H9 (cell line): Measurements from ENCODE around the gene MAP6. TPM values are rescaled to one million over a fixed set of nuclear protein-coding genes. Genes with fewer than 3 reads are reported as not detected.

Source experiments
- DNase-seq: peaks from one replicate; pipeline ENCODE4 v3.0.0-alpha.2; 2017
- H2AFZ ChIP-seq: one replicate; pipeline ENCODE4 v1.6.1; 2013; ENCODE audit warnings: mild to moderate bottlenecking, low read length, control low read depth, moderate library complexity
- H2AK5ac ChIP-seq: 2 replicates; pipeline ENCODE4 v1.6.1; 2013; ENCODE audit warnings: low read length, control low read depth, mixed read lengths; ENCODE audit not compliant: insufficient read length
- H2BK120ac ChIP-seq: one replicate; pipeline ENCODE4 v1.6.1; 2013; ENCODE audit warnings: low read depth, mild to moderate bottlenecking, low read length, control low read depth, inconsistent platforms; ENCODE audit not compliant: poor library complexity, severe bottlenecking
- H2BK12ac ChIP-seq: 2 replicates; pipeline ENCODE4 v1.6.1; 2013; ENCODE audit warnings: low read length, control low read depth, mixed read lengths, low read depth; ENCODE audit not compliant: insufficient read length
- H2BK15ac ChIP-seq: 2 replicates; pipeline ENCODE4 v1.6.1; 2013; ENCODE audit warnings: low read depth, low read length, control low read depth
- H2BK20ac ChIP-seq: one replicate; pipeline ENCODE4 v1.6.1; 2013; ENCODE audit warnings: low read depth, mild to moderate bottlenecking, low read length, control low read depth, inconsistent platforms; ENCODE audit not compliant: poor library complexity, severe bottlenecking
- H2BK5ac ChIP-seq: 2 replicates; pipeline ENCODE4 v1.6.1; 2013; ENCODE audit warnings: low read length, control low read depth, mixed read lengths; ENCODE audit not compliant: insufficient read length
- H3K14ac ChIP-seq: 2 replicates; pipeline ENCODE4 v1.6.1; 2013; ENCODE audit warnings: low read length, control low read depth; ENCODE audit not compliant: insufficient read depth
- H3K18ac ChIP-seq: 2 replicates; pipeline ENCODE4 v1.6.1; 2013; ENCODE audit warnings: low read depth, mild to moderate bottlenecking, mixed read lengths, low read length, control low read depth; ENCODE audit not compliant: insufficient read length
- H3K23ac ChIP-seq: 2 replicates; pipeline ENCODE4 v1.6.1; 2013; ENCODE audit warnings: low read length, control low read depth, mixed read lengths, low read depth; ENCODE audit not compliant: insufficient read length
- H3K23me2 ChIP-seq: 2 replicates; pipeline ENCODE4 v1.6.1; 2013; ENCODE audit warnings: low read depth, mild to moderate bottlenecking, mixed read lengths, low read length, control low read depth; ENCODE audit not compliant: insufficient read length, poor library complexity, severe bottlenecking
- H3K27ac ChIP-seq: 2 replicates; pipeline ENCODE4 v1.5.1; 2013; ENCODE audit warnings: low read length, control low read depth, mixed read lengths, low read depth; ENCODE audit not compliant: insufficient read length
- H3K27me3 ChIP-seq: 2 replicates; pipeline ENCODE4 v1.6.1; 2013; ENCODE audit warnings: low read length, control low read depth, inconsistent platforms; ENCODE audit not compliant: insufficient read depth
- H3K4ac ChIP-seq: 2 replicates; pipeline ENCODE4 v1.6.1; 2013; ENCODE audit warnings: low read depth, mild to moderate bottlenecking, control low read depth, inconsistent platforms, low read length, moderate library complexity
- H3K4me1 ChIP-seq: 2 replicates; pipeline ENCODE4 v1.6.1; 2013; ENCODE audit warnings: low read length, control low read depth, inconsistent platforms; ENCODE audit not compliant: insufficient read depth
- H3K4me2 ChIP-seq: 2 replicates; pipeline ENCODE4 v1.6.1; 2013; ENCODE audit warnings: low read length, control low read depth, mixed read lengths; ENCODE audit not compliant: insufficient read length, insufficient read depth
- H3K56ac ChIP-seq: 2 replicates; pipeline ENCODE4 v1.6.1; 2013; ENCODE audit warnings: low read depth, mild to moderate bottlenecking, mixed read lengths, low read length, control low read depth; ENCODE audit not compliant: insufficient read length
- H3K79me1 ChIP-seq: 2 replicates; pipeline ENCODE4 v1.6.1; 2013; ENCODE audit warnings: low read depth, mild to moderate bottlenecking, moderate library complexity, low read length, control low read depth, inconsistent platforms; ENCODE audit not compliant: insufficient read depth, poor library complexity, severe bottlenecking
- H3K79me2 ChIP-seq: 2 replicates; pipeline ENCODE4 v1.6.1; 2013; ENCODE audit warnings: low read length, control low read depth, inconsistent platforms; ENCODE audit not compliant: insufficient read depth
- H3K9ac ChIP-seq: 2 replicates; pipeline ENCODE4 v1.6.1; 2013; ENCODE audit warnings: low read length, control low read depth, mixed read lengths; ENCODE audit not compliant: insufficient read length; ENCODE audit errors: extremely low read depth
- H3K9me3 ChIP-seq: one replicate; pipeline ENCODE4 v1.6.1; 2013; ENCODE audit warnings: low read depth, low read length, inconsistent platforms; ENCODE audit not compliant: control insufficient read depth
- H3T11ph ChIP-seq: one replicate; pipeline ENCODE4 v1.6.1; 2013; ENCODE audit warnings: mild to moderate bottlenecking, low read length, control low read depth, inconsistent platforms
- H4K20me1 ChIP-seq: one replicate; pipeline ENCODE4 v1.6.1; 2013; ENCODE audit not compliant: control insufficient read depth, insufficient read length, insufficient read depth
- H4K5ac ChIP-seq: 2 replicates; pipeline ENCODE4 v1.6.1; 2013; ENCODE audit warnings: low read depth, mild to moderate bottlenecking, mixed read lengths, low read length, control low read depth; ENCODE audit not compliant: insufficient read length
- H4K8ac ChIP-seq: replicated peaks from 2 replicates; pipeline ENCODE4 v1.6.1; 2013; ENCODE audit warnings: low read length, control low read depth, mixed read lengths, low read depth; ENCODE audit not compliant: insufficient read length
- H4K91ac ChIP-seq: 2 replicates; pipeline ENCODE4 v1.6.1; 2013; ENCODE audit warnings: low read depth, mild to moderate bottlenecking, moderate library complexity, mixed read lengths, low read length, control low read depth; ENCODE audit not compliant: insufficient read length
- H3K27ac Mint-ChIP-seq, 3 experiments: 2 replicates in 2 of 3; 3 replicates in 1 of 3; pipeline ENCODE4 v1.8.0; 2020 to 2021; ENCODE audit warnings: mixed read lengths in 3 of 3, mild to moderate bottlenecking in 1 of 3, moderate library complexity in 1 of 3
- H3K27me3 Mint-ChIP-seq: 2 replicates; pipeline ENCODE4 v1.8.0; 2021; ENCODE audit warnings: low read depth, mild to moderate bottlenecking, moderate library complexity, mixed read lengths
- H3K36me3 Mint-ChIP-seq, 3 experiments: 2 replicates in 2 of 3; 3 replicates in 1 of 3; pipeline ENCODE4 v1.8.0; 2020 to 2021; ENCODE audit warnings: low read depth in 3 of 3, mixed read lengths in 3 of 3; ENCODE audit not compliant: insufficient read depth in 1 of 3
- H3K4me1 Mint-ChIP-seq, 2 experiments: 2 replicates each; pipeline ENCODE4 v1.8.0; 2020; ENCODE audit warnings: mixed read lengths in 2 of 2
- H3K4me3 Mint-ChIP-seq, 2 experiments: 2 replicates in 1 of 2; 3 replicates in 1 of 2; pipeline ENCODE4 v1.8.0; 2020 to 2021; ENCODE audit warnings: mild to moderate bottlenecking in 2 of 2, mixed read lengths in 2 of 2, moderate library complexity in 1 of 2
- H3K9me3 Mint-ChIP-seq, 2 experiments: 2 replicates in 1 of 2; 3 replicates in 1 of 2; pipeline ENCODE4 v1.8.0; 2020; ENCODE audit warnings: mild to moderate bottlenecking in 2 of 2, mixed read lengths in 2 of 2, moderate library complexity in 1 of 2
- CTCF ChIP-seq: fragments of 200-600 bp; sonication (generic); conservative IDR thresholded peaks from 3 replicates; pipeline ENCODE4 v1.8.0; 2021; ENCODE audit warnings: antibody characterized with exemption, mild to moderate bottlenecking
- WGBS: extraction: QIAGEN DNeasy Blood & Tissue Kit; methylation state at CpG from one replicate; pipeline ENCODE4 v1.1.7; 2013; ENCODE audit warnings: missing lambda C conversion rate, low lambda C conversion rate, mixed read lengths; ENCODE audit not compliant: insufficient read length; ENCODE audit errors: extremely low coverage; 5-methylcytosine and 5-hydroxymethylcytosine counted together
- total RNA-seq: library from RNA; stranded (reverse); gene quantifications from 2 replicates; pipeline ENCODE4 v1.2.1, GENCODE V29; 2021

Gene MAP6
- total RNA-seq, 1 experiment from 2014 or later: 0.77 TPM

GRCh38 chr11:75562048-75562835 lies 106.6 kb downstream of the MAP6 start, which contains the start of gene SERPINH1:
Gene SERPINH1 (plus strand): TSS chr11:75562253. CDS start chr11:75566350, 4,097 bp downstream.
- Histone ChIP-seq H3K14ac (peak within 1 kb of the TSS; percentile 77), H3K4ac (peak within 1 kb of the TSS; percentile 80; the same call in 1 of the 2 replicates), H3K9me3 (no peaks in the 10 kb centered on the region), H3K27ac (peak within 1 kb of the TSS; percentile 72), H3K56ac (no peak within 1 kb of the TSS), H2AFZ (no peak within 1 kb of the TSS), H4K20me1 (no peaks in the 10 kb centered on the region), H2BK15ac (no peak within 1 kb of the TSS), H3K27me3 (no peaks in the 10 kb centered on the region), H3K9ac (peak within 1 kb of the TSS; percentile 63), H3T11ph (no peak within 1 kb of the TSS), H4K8ac (no peak within 1 kb of the TSS), H2AK5ac (no peak within 1 kb of the TSS), H2BK20ac (no peak within 1 kb of the TSS), H2BK12ac (peak within 1 kb of the TSS; percentile 18), H2BK120ac (peak within 1 kb of the TSS; percentile 78), H3K23me2 (peaks cover 19% of the 10 kb centered on the region), H3K79me2 (peaks cover 32% of the 10 kb centered on the region; the same call in 1 of the 2 replicates), H3K79me1 (peaks cover 3% of the 10 kb centered on the region), H3K23ac (no peak within 1 kb of the TSS), H4K91ac (no peak within 1 kb of the TSS), H3K18ac (peak within 1 kb of the TSS; percentile 82), H3K4me1 (peaks cover 14% of the 10 kb centered on the region), H3K4me2 (peak within 1 kb of the TSS; percentile 85), H4K5ac (no peak within 1 kb of the TSS), H2BK5ac (no peak within 1 kb of the TSS)
- peak within 1 kb of the TSS; percentile 99 to 100 (median 99) for H3K27ac Mint-ChIP-seq
- peaks cover 12 to 29% (median 20%) of the 10 kb centered on the region in 3 experiments for H3K36me3 Mint-ChIP-seq
- H3K9me3 Mint-ChIP-seq: no peaks in the 10 kb centered on the region; a peak in 1 of 5 replicates
- no CpG with 5 or more reads among the region's 51 CpGs for WGBS
- peaks cover under 1% of the 10 kb centered on the region; the same call in 1 of the 2 replicates for H3K27me3 Mint-ChIP-seq
- H3K4me3 Mint-ChIP-seq: peak within 1 kb of the TSS; percentile 96
- no peak for TF ChIP-seq CTCF
- DNase-seq: peak; percentile 90
- peaks cover 43 to 72% of the 10 kb centered on the region in 2 experiments for H3K4me1 Mint-ChIP-seq
